AG08396 (cell line): ENCODE measurements around the gene FOCAD.
A peak's percentile ranks its signal among the peaks of the same experiment; 100 is the strongest.

Experiments used
- DNase-seq: peaks from one replicate; pipeline ENCODE4 v3.0.0; 2012; ENCODE audit warnings: low spot score, mixed read lengths

The FOCAD gene

DNA sequence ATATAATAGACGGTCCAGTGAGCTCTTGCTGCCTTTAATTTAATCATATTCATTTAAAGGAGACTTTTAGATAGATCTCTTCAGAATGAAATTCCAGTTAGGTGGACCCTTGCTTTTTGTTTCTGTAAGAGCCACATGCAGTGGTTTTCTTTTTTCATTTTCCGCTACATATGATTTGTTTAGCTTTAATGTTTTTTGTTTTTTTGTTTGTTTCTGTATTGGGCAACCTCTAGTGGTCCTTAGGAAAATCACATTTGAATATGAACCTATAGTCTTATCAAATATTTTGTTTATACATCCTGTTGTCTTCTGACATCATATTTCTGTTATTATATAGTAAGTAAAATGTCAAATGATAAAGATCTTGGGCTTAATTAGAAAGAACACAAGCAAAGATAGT is 196.6 kb downstream of the FOCAD start:
- no peak for DNase-seq

- peak; percentile 17 for DNase-seq
Observed at GRCh38 chr9:20884985-20885593, 201.0 kb downstream of the FOCAD start.

DNA sequence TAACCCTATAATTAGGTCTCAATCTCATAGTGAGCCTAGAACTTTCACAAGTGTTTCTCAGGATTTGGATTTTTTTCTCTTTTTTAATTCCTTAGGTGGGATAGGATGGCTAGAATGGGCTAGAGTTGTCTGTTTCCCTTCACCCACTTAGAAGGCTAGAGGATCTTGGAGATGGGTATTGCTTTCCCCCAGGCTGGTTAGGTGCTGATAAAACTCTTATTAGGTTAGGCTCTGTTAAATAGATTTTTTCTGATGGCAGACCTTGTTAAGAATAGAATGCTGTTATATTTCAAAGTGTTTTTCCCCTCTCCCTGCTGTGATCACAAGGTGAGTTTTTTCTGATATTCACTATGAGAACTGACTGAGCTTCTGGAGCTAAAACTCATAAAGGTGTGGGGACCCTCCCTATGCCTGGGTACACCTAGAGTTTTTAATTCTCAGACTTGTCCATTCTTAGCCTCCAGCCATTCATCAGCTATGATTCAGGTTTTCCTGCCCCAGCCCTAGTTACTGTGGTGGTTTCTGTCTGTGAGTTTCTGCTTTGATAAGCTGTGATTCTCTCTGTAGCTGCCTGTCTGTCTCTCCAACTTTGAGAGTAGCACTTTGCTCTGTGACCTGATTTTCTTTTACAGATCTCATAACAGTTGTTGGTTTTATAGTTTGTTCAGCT is 215.0 kb downstream of the FOCAD start:
- no peak for DNase-seq

DNA sequence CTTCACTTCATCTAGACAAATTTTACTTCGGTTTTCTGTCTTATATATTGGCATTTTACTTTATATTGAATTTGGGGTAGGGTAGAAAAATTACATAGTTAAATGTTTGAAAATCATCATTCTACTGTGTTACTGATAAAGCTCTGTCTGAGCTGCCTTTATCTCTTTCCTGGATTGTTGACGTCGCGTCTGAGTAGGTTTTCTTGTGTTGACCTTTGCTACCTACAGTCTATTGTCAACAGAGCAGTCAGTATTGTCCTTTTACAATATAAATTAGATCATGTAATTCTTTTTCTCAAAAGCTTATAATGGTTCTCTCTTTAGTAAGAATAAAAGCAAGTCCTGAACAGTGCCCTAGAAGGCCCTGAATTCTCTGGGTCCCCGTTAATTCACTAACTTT is 219.2 kb downstream of the FOCAD start:
- no peak for DNase-seq

GRCh38 chr9:20904995-20905394 is 220.9 kb downstream of the FOCAD start:
- DNase-seq = no peak

DNA sequence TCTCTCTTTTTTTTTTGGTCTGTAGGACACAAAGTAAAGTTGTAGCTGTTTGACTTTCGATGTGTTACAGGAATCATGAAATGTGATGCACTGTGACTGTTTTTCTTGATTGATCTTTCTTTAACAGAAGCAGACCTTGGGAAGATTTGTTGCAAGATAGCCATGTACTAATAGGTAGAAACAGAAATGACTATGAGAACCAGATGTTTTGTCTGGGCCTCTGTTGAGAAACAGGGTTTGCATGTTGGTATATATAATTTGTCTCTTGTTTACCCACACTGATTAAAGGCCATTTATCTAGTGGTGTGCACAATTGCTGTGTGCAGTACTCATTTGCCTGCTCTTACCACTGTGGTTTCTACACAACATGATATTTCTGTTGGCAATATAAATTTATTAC is 222.3 kb downstream of the FOCAD start:
- no peak for DNase-seq

DNA sequence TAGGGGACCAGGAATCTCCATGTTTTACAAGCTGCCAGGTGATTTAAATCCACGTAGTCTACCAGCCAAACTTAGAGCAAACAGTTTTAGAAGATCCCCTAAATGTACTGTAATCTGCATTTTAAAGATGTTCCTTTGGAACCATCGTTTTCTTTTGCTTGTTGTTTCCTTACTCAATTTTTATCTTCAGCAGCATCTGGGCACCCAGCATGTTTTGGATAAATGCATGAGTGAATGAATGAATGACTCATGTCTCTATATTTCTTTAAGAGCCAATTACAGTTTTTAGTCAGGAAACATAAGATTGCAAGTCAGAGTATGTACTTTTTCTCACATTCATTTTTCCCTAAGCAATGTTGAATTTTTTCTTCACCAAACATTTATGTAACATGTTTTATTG is 224.4 kb downstream of the FOCAD start:
- DNase-seq = no peak

DNA sequence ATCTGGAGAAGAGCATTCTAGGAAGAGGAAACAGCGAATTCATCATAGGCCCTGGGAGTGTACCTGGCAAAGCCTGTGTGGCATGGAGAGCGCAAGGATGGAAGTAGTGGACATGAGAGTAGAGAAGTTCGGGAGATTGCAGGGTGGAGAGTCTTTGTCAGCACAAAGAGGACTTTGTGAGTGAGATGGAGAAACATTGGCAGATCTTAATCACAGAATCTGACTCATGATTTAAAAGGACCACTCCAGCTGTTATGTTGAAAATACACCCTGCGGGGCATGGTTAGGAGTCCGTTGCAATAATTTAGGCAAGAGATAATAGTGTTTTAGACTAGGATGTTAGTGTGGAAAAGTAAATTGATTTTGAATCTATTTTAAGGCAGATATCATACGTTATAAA is 230.5 kb downstream of the FOCAD start:
- no peak for DNase-seq

DNA sequence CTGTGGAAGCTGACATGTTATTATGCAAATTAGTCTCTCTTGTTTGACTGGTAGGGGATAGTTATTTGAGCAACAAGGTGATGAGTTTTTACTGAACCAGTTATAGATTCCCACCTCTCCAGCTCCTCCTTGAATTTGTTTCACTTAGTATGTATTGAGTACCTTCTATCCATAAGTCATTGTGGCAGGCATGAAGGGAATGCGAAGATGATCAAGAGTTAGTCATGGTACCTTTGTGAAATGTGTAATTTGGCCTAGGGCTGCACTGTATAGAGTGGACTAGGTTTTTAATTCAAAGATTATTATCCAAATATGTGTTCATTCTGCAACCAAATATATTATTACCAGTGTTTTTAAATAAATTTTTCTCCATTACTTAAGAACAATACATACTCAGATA is 237.3 kb downstream of the FOCAD start:
- no peak for DNase-seq

DNA sequence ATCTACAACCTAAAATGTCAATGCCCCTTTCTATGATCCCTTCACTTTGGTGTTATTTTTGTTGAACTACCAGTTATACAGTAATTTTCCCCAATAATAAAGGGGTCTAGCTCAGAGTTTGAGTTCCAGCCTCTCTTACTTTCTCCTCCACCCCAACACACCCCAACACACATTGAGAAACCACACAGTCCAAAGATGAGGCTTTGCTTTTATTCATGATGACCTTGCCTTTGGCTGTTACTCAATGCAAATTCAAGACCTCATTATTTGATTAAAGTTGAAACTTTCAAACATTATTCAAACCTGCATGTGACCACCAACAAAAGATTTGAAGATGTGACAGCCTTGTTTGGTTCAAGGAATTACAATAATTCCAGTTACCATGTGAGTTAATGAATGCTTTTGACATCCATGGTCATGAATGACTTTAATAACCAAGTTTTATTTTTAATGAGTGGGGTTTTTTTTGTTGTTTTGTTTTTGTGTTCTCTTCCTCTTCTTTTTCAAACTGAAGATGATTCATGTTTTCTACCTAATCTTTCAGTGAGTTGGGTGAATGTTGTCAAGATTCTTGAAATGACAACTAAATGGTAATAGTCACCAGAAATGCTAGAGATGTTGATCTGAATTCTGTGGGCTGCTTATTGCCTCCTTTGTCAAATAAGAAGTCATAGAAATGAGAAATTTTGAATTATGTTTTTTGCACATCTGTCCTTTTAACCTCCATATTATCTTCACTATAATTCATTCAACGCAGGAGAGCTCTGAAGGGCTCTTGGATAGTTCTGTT is 241.4 kb downstream of the FOCAD start:
- no peak for DNase-seq

- DNase-seq = no peak
Observed at GRCh38 chr9:20929276-20929675, 245.2 kb downstream of the FOCAD start.

DNA sequence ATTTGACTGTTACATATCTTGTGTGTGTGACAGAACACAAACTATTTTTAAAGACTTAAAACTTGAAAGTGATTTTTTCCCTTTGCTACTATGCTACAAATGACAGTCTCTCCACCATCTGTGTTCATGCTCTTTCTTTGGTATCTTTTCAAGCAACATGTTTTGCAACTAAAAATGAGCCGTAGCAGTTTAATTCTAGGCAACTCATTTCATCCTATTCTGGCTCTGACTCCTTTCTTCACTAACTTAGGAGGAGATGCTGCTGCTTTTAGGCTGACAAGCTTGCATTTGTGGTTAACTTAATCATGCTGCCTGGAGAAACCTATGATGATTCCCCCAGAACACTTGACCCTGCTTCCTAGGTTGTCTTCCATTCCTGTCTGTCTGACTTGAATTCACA is 246.8 kb downstream of the FOCAD start:
- DNase-seq = no peak

GRCh38 chr9:20940447-20941173 is 256.6 kb downstream of the FOCAD start:
- no peak for DNase-seq

DNA sequence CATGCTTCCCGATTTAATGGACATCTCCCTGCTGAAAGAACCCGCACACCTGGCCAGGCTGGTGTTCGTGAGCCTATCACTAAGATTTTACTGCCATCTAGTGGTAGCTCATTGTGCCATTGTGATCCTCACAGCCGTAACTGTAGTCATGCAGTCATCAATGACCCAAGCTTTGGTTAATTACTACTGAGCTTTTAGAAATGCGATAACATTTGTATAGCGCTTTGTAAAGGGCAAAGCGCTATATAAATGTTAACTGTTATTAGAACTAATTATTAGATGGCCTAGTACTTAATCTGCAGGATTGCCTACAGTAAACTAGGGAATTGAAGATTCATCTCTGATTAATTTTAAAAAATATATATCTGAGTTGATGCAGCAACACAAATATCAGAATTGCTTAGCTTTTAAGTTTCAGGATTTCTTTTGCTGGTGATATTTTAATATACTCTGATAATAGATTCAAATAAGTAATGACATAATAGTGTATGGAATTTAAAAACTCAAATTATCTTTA is 257.2 kb downstream of the FOCAD start:
- peak; percentile 60 for DNase-seq

GRCh38 chr9:20944507-20944906 is 260.4 kb downstream of the FOCAD start:
- no peak for DNase-seq

DNA sequence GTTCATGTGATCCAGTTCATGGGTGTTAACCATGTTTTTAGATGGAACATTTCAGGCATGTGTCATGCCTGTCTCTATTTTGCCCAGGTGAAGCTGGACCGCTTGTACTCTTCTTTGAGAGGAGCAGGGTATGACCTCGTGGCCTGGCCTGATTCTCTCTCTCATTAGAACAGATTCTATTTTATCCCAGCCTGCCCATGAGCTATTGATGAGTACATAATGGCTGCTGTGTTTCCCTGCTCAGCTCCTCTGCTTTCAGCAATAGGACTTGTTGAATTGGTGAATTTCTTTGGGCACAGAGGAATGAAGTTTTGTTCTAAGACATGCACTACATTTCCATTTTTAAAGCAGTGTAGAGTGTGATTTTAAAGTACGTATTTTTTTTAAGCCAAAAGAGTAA is 261.2 kb downstream of the FOCAD start:
- DNase-seq = no peak

DNA sequence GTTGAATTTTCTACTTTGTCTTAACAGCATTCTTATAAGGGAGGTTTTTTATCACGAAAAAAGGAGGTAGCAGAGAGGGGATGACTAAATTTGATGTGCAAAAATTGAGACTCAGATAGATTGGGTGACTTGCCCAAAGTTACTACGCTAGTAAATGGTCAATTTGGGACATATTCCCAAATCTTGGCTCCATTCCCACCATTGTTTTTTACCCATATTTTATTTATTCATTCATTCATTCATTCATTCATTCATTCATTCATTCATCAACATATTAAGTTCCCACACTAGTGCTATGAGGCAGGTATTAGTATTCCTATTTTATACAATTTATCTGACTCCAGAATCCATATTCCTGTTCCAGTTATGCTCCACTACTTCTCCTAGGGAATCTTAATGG is 261.8 kb downstream of the FOCAD start:
- no peak for DNase-seq

DNA sequence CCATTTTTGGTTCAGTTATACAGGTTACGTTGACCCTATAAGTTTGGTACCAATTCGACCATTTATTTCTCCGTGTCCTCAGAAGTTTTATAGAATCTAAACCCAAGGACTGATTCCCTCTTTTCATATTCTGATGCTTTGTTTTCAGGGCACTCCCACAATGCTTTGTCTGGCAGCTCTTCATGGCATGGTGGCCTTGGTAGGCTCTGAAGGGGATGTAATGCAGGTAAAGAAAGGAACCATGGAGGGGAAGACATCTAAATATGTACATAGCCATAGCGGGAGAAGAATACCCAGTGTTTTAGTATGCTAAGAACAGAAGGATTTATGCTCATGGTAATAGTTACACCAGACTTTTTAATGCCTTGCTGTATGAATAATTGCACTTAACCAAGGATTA is 264.6 kb downstream of the FOCAD start:
- no peak for DNase-seq

GRCh38 chr9:20950707-20951106 is 266.6 kb downstream of the FOCAD start:
- DNase-seq = no peak

GRCh38 chr9:20962536-20963225 is 278.6 kb downstream of the FOCAD start:
- no peak for DNase-seq

DNA sequence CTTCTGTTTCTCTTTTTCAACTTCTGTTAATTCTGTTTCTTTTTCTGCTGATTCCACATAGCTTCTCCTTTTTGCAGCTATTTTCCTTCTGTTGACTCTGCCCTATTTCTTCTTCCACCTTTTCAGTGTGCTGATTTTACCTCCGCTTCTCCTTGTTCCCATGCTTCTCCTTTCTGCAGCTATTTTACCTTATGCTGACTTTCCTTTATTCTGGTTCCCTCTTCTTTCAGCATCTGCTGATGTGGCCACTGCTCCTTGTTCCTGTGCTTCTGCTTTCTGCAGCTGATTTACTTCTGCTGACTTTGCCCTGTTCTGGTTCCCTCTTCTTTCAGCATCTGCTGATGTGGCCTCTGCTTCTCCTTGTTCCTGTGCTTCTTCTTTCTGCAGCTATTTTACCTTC is 288.6 kb downstream of the FOCAD start:
- no peak for DNase-seq
